ENCODE results near the gene ZNF385B. TPM values are rescaled to one million over a fixed set of nuclear protein-coding genes. Genes with fewer than 3 reads are reported as not detected.

The ZNF385B gene
- total RNA-seq, 4 donors from 2014 or later, result 0.41 to 3.3 TPM; not detected in 2

- TF ChIP-seq POLR2A (IDR thresholded peaks at IDR 0.05) (no peak), CTCF (IDR thresholded peaks at IDR 0.05) (no peak)
- no peaks in the 10 kb centered on the region for H3K9me3 ChIP-seq
- H3K4me1 ChIP-seq, result no peaks in the 10 kb centered on the region
- H3K27ac ChIP-seq, result no peak overlapping the region
- intact Hi-C loops (cut with DNase I; ENCODE audit: low total_unique reads), result no loop called here
- H3K36me3 ChIP-seq, result no peaks in the 10 kb centered on the region
- DNase-seq, result no peak
- peaks cover 0 to 4% of the 10 kb centered on the region in 2 donors for H3K27me3 ChIP-seq
- H3K4me3 ChIP-seq, result no peak overlapping the region
Observed at GRCh38 chr2:179849719-179850118, 11.7 kb downstream of the ZNF385B start.

GRCh38 chr2:179843541-179843940 is 17.9 kb downstream of the ZNF385B start:
- H3K36me3 ChIP-seq, result no peaks in the 10 kb centered on the region
- H3K27ac ChIP-seq, result no peak overlapping the region
- no peak for TF ChIP-seq CTCF (IDR thresholded peaks at IDR 0.05)
- no peak for TF ChIP-seq POLR2A (IDR thresholded peaks at IDR 0.05)
- no peaks in the 10 kb centered on the region for H3K9me3 ChIP-seq
- H3K4me3 ChIP-seq, result no peak overlapping the region
- no peaks in the 10 kb centered on the region for H3K4me1 ChIP-seq
- DNase-seq, result no peak
- intact Hi-C loops (cut with DNase I; ENCODE audit: low total_unique reads), result loop anchor here (2.0 kb wide), 1 partner anchor 25 kb away; no protein-coding TSS in a partner anchor
- H3K27me3 ChIP-seq, result no peaks in the 10 kb centered on the region

- Histone ChIP-seq H3K9me3 (no peaks in the 10 kb centered on the region), H3K4me1 (no peaks in the 10 kb centered on the region), H3K4me3 (no peak overlapping the region), H3K36me3 (no peaks in the 10 kb centered on the region), H3K27ac (no peak overlapping the region), H3K27me3 (no peaks in the 10 kb centered on the region)
- intact Hi-C loops (cut with DNase I; ENCODE audit: low total_unique reads), result loop anchor here (2.0 kb wide), 1 partner anchor 24 kb away; no protein-coding TSS in a partner anchor
- no peak for DNase-seq
- no peak for TF ChIP-seq CTCF (IDR thresholded peaks at IDR 0.05)
- TF ChIP-seq POLR2A (IDR thresholded peaks at IDR 0.05), result no peak
Observed at GRCh38 chr2:179842498-179843153, 18.8 kb downstream of the ZNF385B start.

- intact Hi-C loops (cut with DNase I; ENCODE audit: low total_unique reads), result no loop called here
- Histone ChIP-seq H3K27ac (no peak overlapping the region), H3K4me3 (no peak overlapping the region), H3K27me3 (no peaks in the 10 kb centered on the region), H3K36me3 (no peaks in the 10 kb centered on the region), H3K4me1 (no peaks in the 10 kb centered on the region), H3K9me3 (no peaks in the 10 kb centered on the region)
- DNase-seq, result no peak
- TF ChIP-seq POLR2A (IDR thresholded peaks at IDR 0.05) (no peak), CTCF (IDR thresholded peaks at IDR 0.05) (no peak)
Observed at GRCh38 chr2:179840840-179841239, 20.6 kb downstream of the ZNF385B start.

- no peaks in the 10 kb centered on the region for H3K27me3 ChIP-seq
- intact Hi-C loops (cut with DNase I; ENCODE audit: low total_unique reads), result no loop called here
- no peak for DNase-seq
Observed at GRCh38 chr2:179837408-179837807, 24.0 kb downstream of the ZNF385B start.

More at GRCh38 chr2:179837408-179837807, 24.0 kb downstream of the ZNF385B start:
- H3K4me1 ChIP-seq, result no peaks in the 10 kb centered on the region
- no peaks in the 10 kb centered on the region for H3K9me3 ChIP-seq
- no peak overlapping the region for H3K27ac ChIP-seq
- TF ChIP-seq CTCF (IDR thresholded peaks at IDR 0.05), result no peak
- no peak for TF ChIP-seq POLR2A (IDR thresholded peaks at IDR 0.05)
- no peaks in the 10 kb centered on the region for H3K36me3 ChIP-seq
- no peak overlapping the region for H3K4me3 ChIP-seq

All from uterus (tissue), 4 donors.